ENCODE measurements around the gene FMOD.

FMOD gene

DNA sequence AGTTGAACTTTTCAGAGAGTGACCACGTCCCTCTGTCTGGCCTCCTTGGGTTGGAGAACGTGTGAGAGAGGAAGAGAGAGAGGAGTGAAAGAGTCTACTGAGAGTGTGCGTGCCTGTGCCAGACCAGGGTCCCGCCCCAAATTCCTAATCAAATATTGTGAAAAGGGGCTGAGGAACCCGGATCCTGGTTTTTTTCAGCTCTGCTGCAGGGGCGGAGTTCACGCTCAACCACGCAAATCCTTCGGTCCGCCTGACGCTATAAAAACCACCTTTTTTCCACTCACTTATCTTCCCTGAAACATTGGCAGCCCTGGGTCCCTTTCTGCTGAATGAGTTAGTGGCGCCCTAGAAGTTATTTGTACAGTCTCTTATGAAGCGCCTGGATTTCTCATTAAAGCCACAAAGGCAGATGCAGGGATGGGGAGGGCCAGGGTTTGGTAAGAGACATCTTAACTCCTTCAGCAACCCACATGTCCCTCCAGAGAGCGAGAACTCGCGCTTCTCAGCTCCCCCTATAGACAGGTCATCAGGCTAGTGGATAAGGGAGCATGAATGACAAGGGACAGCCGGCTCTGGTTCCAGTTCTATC, at the start of gene FMOD:
FMOD (minus strand) TSS at position 86 of the 589 bp plus-strand sequence. CDS start 2,852 bp downstream, outside the sequence.
- H3K27me3 Mint-ChIP-seq, result peaks cover 17% of the 10 kb centered on the region

DNA sequence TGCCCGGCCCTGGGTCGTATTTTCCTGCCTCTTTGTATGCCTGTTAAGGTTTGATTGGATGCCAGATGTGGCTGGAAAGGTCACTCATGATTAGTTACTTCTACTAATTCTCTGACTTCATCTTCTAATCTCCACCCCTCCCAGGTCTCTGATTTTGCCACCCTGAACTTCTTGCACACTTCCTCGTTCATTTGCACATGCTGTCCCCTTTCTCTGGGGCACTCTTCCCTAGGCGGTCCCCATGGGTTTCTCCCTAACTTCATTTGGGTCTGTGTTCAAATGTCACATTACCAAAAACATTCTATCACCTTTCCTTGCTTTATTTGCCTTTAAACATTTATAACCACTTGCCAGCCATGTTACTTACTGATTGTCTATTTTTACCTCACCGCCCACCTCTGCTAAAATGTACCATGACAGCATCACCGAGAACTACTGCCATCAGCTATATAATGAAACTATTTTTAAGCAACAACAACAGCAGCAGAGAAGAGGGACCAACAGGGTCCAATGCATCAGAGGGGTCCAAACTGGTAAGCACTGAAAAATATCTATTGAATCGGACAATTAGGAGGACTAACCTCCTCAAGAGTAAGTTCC, 45.8 kb upstream of the FMOD start:
- no peaks in the 10 kb centered on the region for H3K9me3 Mint-ChIP-seq (ENCODE audit: low read depth)
- peaks cover 16% of the 10 kb centered on the region for H3K27me3 Mint-ChIP-seq
- H3K27ac Mint-ChIP-seq, result no peak overlapping the region
- H3K36me3 Mint-ChIP-seq, result no peaks in the 10 kb centered on the region
- no peak overlapping the region for H3K4me3 Mint-ChIP-seq
- H3K4me1 Mint-ChIP-seq (ENCODE audit: low read depth), result no peaks in the 10 kb centered on the region

More for the DNA sequence above, at the start of gene FMOD:
- Mint-ChIP-seq H3K9me3 (ENCODE audit: low read depth) (no peaks in the 10 kb centered on the region), H3K36me3 (no peaks in the 10 kb centered on the region), H3K4me3 (no peak within 1 kb of the TSS), H3K4me1 (ENCODE audit: low read depth) (peaks cover 8% of the 10 kb centered on the region), H3K27ac (no peak within 1 kb of the TSS)

- Mint-ChIP-seq H3K4me3 (no peak overlapping the region), H3K9me3 (ENCODE audit: low read depth) (no peaks in the 10 kb centered on the region), H3K27ac (no peak overlapping the region), H3K36me3 (no peaks in the 10 kb centered on the region), H3K27me3 (peaks cover 16% of the 10 kb centered on the region), H3K4me1 (ENCODE audit: low read depth) (no peaks in the 10 kb centered on the region)
Measured at GRCh38 chr1:203395751-203396150, 44.8 kb upstream of the FMOD start.

- no peak overlapping the region for H3K4me3 Mint-ChIP-seq
- H3K4me1 Mint-ChIP-seq (ENCODE audit: low read depth), result no peaks in the 10 kb centered on the region
- H3K36me3 Mint-ChIP-seq, result no peaks in the 10 kb centered on the region
- no peak overlapping the region for H3K27ac Mint-ChIP-seq
- H3K9me3 Mint-ChIP-seq (ENCODE audit: low read depth), result no peaks in the 10 kb centered on the region
- H3K27me3 Mint-ChIP-seq, result peaks cover 12% of the 10 kb centered on the region
Measured at GRCh38 chr1:203390298-203390697, 39.4 kb upstream of the FMOD start.

DNA sequence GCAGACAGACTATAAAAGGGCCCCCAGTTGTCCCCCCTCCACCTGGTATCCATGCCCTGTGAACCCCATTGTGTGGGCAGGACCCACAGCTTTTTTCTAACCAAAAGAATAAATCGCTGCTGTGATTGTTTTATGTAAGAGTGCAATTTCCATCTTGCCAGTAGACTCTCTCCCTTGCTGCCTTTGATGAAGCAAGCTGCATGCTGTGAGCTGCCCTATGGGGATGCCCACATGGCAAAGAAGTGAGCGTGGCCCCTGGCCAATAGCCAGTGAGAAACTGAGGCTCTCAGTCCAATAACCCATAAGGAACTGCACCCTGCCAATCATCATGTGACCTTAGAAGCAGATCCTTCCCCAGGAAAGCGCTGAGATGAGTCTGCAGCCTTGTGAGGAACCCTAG, 37.8 kb upstream of the FMOD start:
- Mint-ChIP-seq H3K4me3 (no peak overlapping the region), H3K36me3 (no peaks in the 10 kb centered on the region), H3K27me3 (peaks cover 17% of the 10 kb centered on the region)

DNA sequence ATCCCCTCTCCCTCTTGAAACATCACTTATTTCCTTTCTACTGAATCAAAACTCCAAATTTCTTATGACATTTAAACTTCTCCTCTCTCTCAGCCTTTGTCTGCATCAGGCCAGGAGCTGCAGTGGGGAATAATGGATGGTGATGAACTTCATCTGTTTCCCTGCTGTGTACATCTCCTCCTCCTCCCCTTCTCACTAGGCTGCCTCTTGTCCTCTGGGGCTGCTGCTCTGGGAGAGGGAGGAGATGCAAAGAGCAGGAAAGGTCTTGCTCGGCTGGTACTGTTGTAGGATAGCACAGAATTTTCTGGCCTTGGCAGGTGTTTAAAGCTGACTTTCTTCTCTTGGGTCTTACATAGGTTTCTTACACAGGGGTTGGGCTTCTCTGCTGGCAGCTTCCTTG, 31.1 kb upstream of the FMOD start:
- Mint-ChIP-seq H3K9me3 (ENCODE audit: low read depth) (no peaks in the 10 kb centered on the region), H3K4me1 (ENCODE audit: low read depth) (no peaks in the 10 kb centered on the region), H3K27ac (no peak overlapping the region), H3K4me3 (no peak overlapping the region), H3K36me3 (no peaks in the 10 kb centered on the region), H3K27me3 (peaks cover 8% of the 10 kb centered on the region)

More for the DNA sequence above, 37.8 kb upstream of the FMOD start:
- H3K9me3 Mint-ChIP-seq (ENCODE audit: low read depth), result no peaks in the 10 kb centered on the region
- H3K4me1 Mint-ChIP-seq (ENCODE audit: low read depth), result no peaks in the 10 kb centered on the region
- H3K27ac Mint-ChIP-seq, result no peak overlapping the region

- no peak overlapping the region for H3K27ac Mint-ChIP-seq
Measured at GRCh38 chr1:203381151-203381751, 30.3 kb upstream of the FMOD start.

GRCh38 chr1:203380420-203381150, 29.7 kb upstream of the FMOD start:
- no peaks in the 10 kb centered on the region for H3K36me3 Mint-ChIP-seq
- H3K27ac Mint-ChIP-seq, result no peak overlapping the region
- no peak overlapping the region for H3K4me3 Mint-ChIP-seq
- H3K9me3 Mint-ChIP-seq (ENCODE audit: low read depth), result no peaks in the 10 kb centered on the region
- no peaks in the 10 kb centered on the region for H3K4me1 Mint-ChIP-seq (ENCODE audit: low read depth)
- H3K27me3 Mint-ChIP-seq, result peaks cover 8% of the 10 kb centered on the region

More at GRCh38 chr1:203381151-203381751, 30.3 kb upstream of the FMOD start:
- H3K36me3 Mint-ChIP-seq, result no peaks in the 10 kb centered on the region
- no peaks in the 10 kb centered on the region for H3K4me1 Mint-ChIP-seq (ENCODE audit: low read depth)
- peaks cover 8% of the 10 kb centered on the region for H3K27me3 Mint-ChIP-seq
- no peak overlapping the region for H3K4me3 Mint-ChIP-seq
- no peaks in the 10 kb centered on the region for H3K9me3 Mint-ChIP-seq (ENCODE audit: low read depth)

- Mint-ChIP-seq H3K27me3 (peaks cover 7% of the 10 kb centered on the region), H3K9me3 (ENCODE audit: low read depth) (no peaks in the 10 kb centered on the region), H3K4me3 (no peak overlapping the region), H3K36me3 (no peaks in the 10 kb centered on the region), H3K27ac (no peak overlapping the region), H3K4me1 (ENCODE audit: low read depth) (no peaks in the 10 kb centered on the region)
Measured at GRCh38 chr1:203379825-203380224, 28.9 kb upstream of the FMOD start.

DNA sequence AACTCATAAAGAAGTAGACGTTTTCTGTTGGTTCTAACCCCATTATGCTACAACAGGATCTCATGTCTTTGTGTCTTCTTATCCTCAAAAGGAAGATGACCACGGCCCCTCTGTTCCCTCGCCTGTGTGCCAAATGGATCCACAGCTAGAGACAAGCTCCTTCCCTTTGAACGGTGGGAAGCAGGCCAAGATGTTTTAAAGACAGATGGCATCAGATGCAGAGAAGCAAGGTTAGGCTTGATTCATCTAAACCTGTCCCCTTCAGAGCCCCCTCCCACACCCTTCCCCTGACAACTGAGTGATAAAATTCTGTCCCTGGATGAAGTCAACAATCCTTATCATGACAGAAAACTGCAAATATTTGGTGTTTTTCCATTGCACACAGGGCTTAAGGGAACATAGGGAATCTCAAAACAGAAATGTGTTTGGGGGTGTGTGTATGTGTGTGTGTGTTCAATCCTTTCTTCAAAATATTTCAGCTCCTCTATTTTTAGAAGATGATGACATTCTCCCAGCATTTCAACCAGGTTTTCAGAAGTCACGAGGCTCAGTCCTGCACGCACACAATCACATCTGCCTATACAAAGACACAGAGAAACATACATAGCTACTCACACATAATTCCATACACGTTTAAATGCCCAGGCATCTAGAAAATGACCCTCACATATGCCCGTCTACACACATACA, 27.8 kb upstream of the FMOD start:
- Mint-ChIP-seq H3K4me3 (no peak overlapping the region), H3K27me3 (peaks cover 2% of the 10 kb centered on the region), H3K36me3 (no peaks in the 10 kb centered on the region), H3K4me1 (ENCODE audit: low read depth) (no peaks in the 10 kb centered on the region), H3K9me3 (ENCODE audit: low read depth) (no peaks in the 10 kb centered on the region), H3K27ac (no peak overlapping the region)

- Mint-ChIP-seq H3K36me3 (peaks cover 2% of the 10 kb centered on the region), H3K27me3 (peaks cover 4% of the 10 kb centered on the region), H3K9me3 (ENCODE audit: low read depth) (no peaks in the 10 kb centered on the region), H3K4me1 (ENCODE audit: low read depth) (no peaks in the 10 kb centered on the region), H3K4me3 (no peak overlapping the region), H3K27ac (no peak overlapping the region)
Measured at GRCh38 chr1:203373991-203374390, 23.1 kb upstream of the FMOD start.

- Mint-ChIP-seq H3K4me1 (ENCODE audit: low read depth) (no peaks in the 10 kb centered on the region), H3K27me3 (peaks cover 4% of the 10 kb centered on the region), H3K9me3 (ENCODE audit: low read depth) (no peaks in the 10 kb centered on the region), H3K36me3 (peaks cover 2% of the 10 kb centered on the region), H3K27ac (no peak overlapping the region), H3K4me3 (no peak overlapping the region)
Measured at GRCh38 chr1:203373002-203373401, 22.1 kb upstream of the FMOD start.

- peaks cover 2% of the 10 kb centered on the region for H3K36me3 Mint-ChIP-seq
- H3K4me3 Mint-ChIP-seq, result no peak overlapping the region
- peaks cover 4% of the 10 kb centered on the region for H3K27me3 Mint-ChIP-seq
- no peak overlapping the region for H3K27ac Mint-ChIP-seq
- H3K4me1 Mint-ChIP-seq (ENCODE audit: low read depth), result no peaks in the 10 kb centered on the region
- no peaks in the 10 kb centered on the region for H3K9me3 Mint-ChIP-seq (ENCODE audit: low read depth)
Measured at GRCh38 chr1:203371288-203371687, 20.4 kb upstream of the FMOD start.

DNA sequence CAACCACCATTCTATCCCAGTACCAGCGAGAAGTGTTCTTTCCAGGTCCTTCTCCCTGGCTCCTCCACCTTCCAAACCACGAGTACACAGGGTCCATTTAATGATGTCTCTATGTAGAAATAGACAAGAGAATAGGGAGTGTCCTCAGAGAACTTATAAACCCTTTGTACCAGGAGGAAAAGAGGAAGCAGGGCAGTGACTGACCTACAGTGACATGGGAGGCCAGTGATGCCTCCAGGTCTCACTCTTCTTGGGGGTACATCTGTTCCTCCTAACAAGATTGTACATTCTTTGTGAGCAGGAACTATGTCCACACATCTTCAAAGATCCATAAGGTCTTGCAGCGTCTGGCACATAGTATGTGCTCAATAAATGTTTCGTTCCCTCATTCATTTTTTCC, 18.7 kb upstream of the FMOD start:
- H3K27ac Mint-ChIP-seq, result no peak overlapping the region
- no peaks in the 10 kb centered on the region for H3K4me1 Mint-ChIP-seq (ENCODE audit: low read depth)
- H3K4me3 Mint-ChIP-seq, result no peak overlapping the region
- H3K36me3 Mint-ChIP-seq, result peaks cover 2% of the 10 kb centered on the region
- no peaks in the 10 kb centered on the region for H3K9me3 Mint-ChIP-seq (ENCODE audit: low read depth)
- H3K27me3 Mint-ChIP-seq, result peaks cover 8% of the 10 kb centered on the region

Data from activated naive CD8-positive, alpha-beta T cell (primary cell).